NCI-H524 (cell line): Measurements from ENCODE around the gene CRTAC1.

Source experiments
- DNase-seq, 2 experiments: peaks; one replicate each; lab custom pipeline; 2025; lab: John Stamatoyannopoulos, UW

The CRTAC1 gene

GRCh38 chr10:97924678-97925077, 105.7 kb downstream of the CRTAC1 start:
- DNase-seq, result no peak

GRCh38 chr10:97923476-97923875, 106.9 kb downstream of the CRTAC1 start:
- DNase-seq, result no peak

GRCh38 chr10:97923057-97923456, 107.4 kb downstream of the CRTAC1 start:
- no peak for DNase-seq

GRCh38 chr10:97922022-97922758, 108.2 kb downstream of the CRTAC1 start:
- peak in 1 of 2 experiments; percentile 19 for DNase-seq

- no peak for DNase-seq
Measured at GRCh38 chr10:97921581-97922021, 108.8 kb downstream of the CRTAC1 start.

GRCh38 chr10:97920865-97921264, 109.6 kb downstream of the CRTAC1 start:
- no peak for DNase-seq

- no peak for DNase-seq
Measured at GRCh38 chr10:97919012-97919411, 111.4 kb downstream of the CRTAC1 start.

- no peak for DNase-seq
Measured at GRCh38 chr10:97916586-97916985, 113.8 kb downstream of the CRTAC1 start.

GRCh38 chr10:97915346-97916131, 114.9 kb downstream of the CRTAC1 start:
- DNase-seq, result no peak

- DNase-seq, result peak; percentile 3 to 31
Measured at GRCh38 chr10:97914837-97915211, 115.6 kb downstream of the CRTAC1 start.

- no peak for DNase-seq
Measured at GRCh38 chr10:97914171-97914836, 116.1 kb downstream of the CRTAC1 start.

- no peak for DNase-seq
Measured at GRCh38 chr10:97913614-97914013, 116.8 kb downstream of the CRTAC1 start.

- no peak for DNase-seq
Measured at GRCh38 chr10:97913193-97913592, 117.2 kb downstream of the CRTAC1 start.

- DNase-seq, result no peak
Measured at GRCh38 chr10:97911217-97911616, 119.2 kb downstream of the CRTAC1 start.

GRCh38 chr10:97910661-97911060, 119.8 kb downstream of the CRTAC1 start:
- DNase-seq, result no peak

- DNase-seq, result no peak
Measured at GRCh38 chr10:97907830-97908229, 122.6 kb downstream of the CRTAC1 start.

- no peak for DNase-seq
Measured at GRCh38 chr10:97907211-97907610, 123.2 kb downstream of the CRTAC1 start.

GRCh38 chr10:97905276-97905675, 125.1 kb downstream of the CRTAC1 start:
- DNase-seq, result no peak

GRCh38 chr10:97904576-97904975, 125.8 kb downstream of the CRTAC1 start:
- DNase-seq, result no peak

- peak in 1 of 2 experiments; percentile 18 for DNase-seq
Measured at GRCh38 chr10:97904018-97904381, 126.4 kb downstream of the CRTAC1 start.

- peak; percentile 57 to 70 for DNase-seq
Measured at GRCh38 chr10:97903128-97904017, 127.0 kb downstream of the CRTAC1 start.

- no peak for DNase-seq
Measured at GRCh38 chr10:97901381-97901780, 129.0 kb downstream of the CRTAC1 start.
